SK-N-SH (cell line): Measurements from ENCODE around the gene UBLCP1. TPM values are rescaled to one million over a fixed set of nuclear protein-coding genes. Genes with fewer than 3 reads are reported as not detected.

Experiments
- CTCF ChIA-PET: fragments of 300-600, 350-600 bp; formaldehyde crosslinking; extraction: SDS; loops from one replicate; lab custom pipeline; 2021; lab: Yijun Ruan, JAX
- POLR2A ChIA-PET: fragments of 350-600 bp; sonication (Branson Sonifier 250); formaldehyde crosslinking; extraction: SDS; loops from one replicate; lab custom pipeline; 2020; ENCODE audit warnings: antibody characterized with exemption, inconsistent platforms; lab: Yijun Ruan, JAX
- DNase-seq: peaks from one replicate; pipeline ENCODE4 v3.0.0; 2012
- H2AFZ ChIP-seq: fragments of 200-600 bp; sonication (generic); 2 replicates; pipeline ENCODE4 v1.8.1; 2016; ENCODE audit warnings: antibody characterized with exemption, mild to moderate bottlenecking, low read depth
- H3F3A ChIP-seq: fragments of 200-600 bp; sonication (generic); replicated peaks from 2 replicates; pipeline ENCODE3; 2016; ENCODE audit warnings: antibody characterized with exemption, mild to moderate bottlenecking; ENCODE audit not compliant: insufficient read depth
- H3K27ac ChIP-seq, 2 experiments: fragments of 200-500 bp in 1 of 2; fragments of 200-600 bp in 1 of 2; sonication (Bioruptor generic) in 1 of 2; sonication (generic), shearing (Covaris generic) in 1 of 2; 2 replicates each; pipeline versions ENCODE4 v1.5.1 to v1.6.1; 2014 to 2016; ENCODE audit warnings: low read depth in 2 of 2, inconsistent platforms in 1 of 2, low read length in 1 of 2, mild to moderate bottlenecking in 1 of 2, mixed read lengths in 1 of 2
- H3K27me3 ChIP-seq: fragments of 200-600 bp; sonication (generic), shearing (Covaris generic); 2 replicates; pipeline ENCODE4 v1.6.1; 2016; ENCODE audit warnings: mixed run types; ENCODE audit not compliant: insufficient read depth
- H3K36me3 ChIP-seq, 2 experiments: fragments of 200-500 bp in 1 of 2; fragments of 200-600 bp in 1 of 2; sonication (Bioruptor generic) in 1 of 2; sonication (generic) in 1 of 2; replicated peaks in 1 of 2; 2 replicates each; pipeline versions ENCODE3 to v1.5.1; 2014 to 2016; ENCODE audit warnings: low read length in 1 of 2, mild to moderate bottlenecking in 1 of 2; ENCODE audit not compliant: insufficient read depth in 2 of 2, control insufficient read depth in 1 of 2
- H3K4me1 ChIP-seq, 2 experiments: fragments of 200-500 bp in 1 of 2; fragments of 200-600 bp in 1 of 2; sonication (Bioruptor generic) in 1 of 2; sonication (generic), shearing (Covaris generic) in 1 of 2; 2 replicates each; pipeline versions ENCODE4 v1.5.1 to v1.6.1; 2014 to 2016; ENCODE audit warnings: low read depth in 1 of 2, low read length in 1 of 2, mixed run types in 1 of 2; ENCODE audit not compliant: insufficient read depth in 2 of 2, control insufficient read depth in 1 of 2
- H3K4me2 ChIP-seq: fragments of 200-600 bp; sonication (generic), shearing (Covaris generic); 2 replicates; pipeline ENCODE4 v1.6.1; 2017; ENCODE audit warnings: mixed run types
- H3K4me3 ChIP-seq, 2 experiments: fragments of 200-500 bp in 1 of 2; fragments of 200-600 bp in 1 of 2; sonication (Bioruptor generic) in 1 of 2; sonication (generic), shearing (Covaris generic) in 1 of 2; 2 replicates each; pipeline versions ENCODE4 v1.5.1 to v1.8.1; 2014 to 2016; ENCODE audit warnings: low read depth in 2 of 2, inconsistent platforms in 1 of 2, low read length in 1 of 2, mild to moderate bottlenecking in 1 of 2, mixed read lengths in 1 of 2, moderate library complexity in 1 of 2
- H3K79me2 ChIP-seq: fragments of 200-600 bp; sonication (generic); 2 replicates; pipeline ENCODE4 v1.8.1; 2017; ENCODE audit warnings: mild to moderate bottlenecking; ENCODE audit not compliant: insufficient read depth
- H3K9ac ChIP-seq: fragments of 200-600 bp; sonication (generic); 2 replicates; pipeline ENCODE4 v1.6.1; 2017; ENCODE audit warnings: mixed run types
- H3K9me2 ChIP-seq: fragments of 200-600 bp; sonication (generic); 2 replicates; pipeline ENCODE4 v1.6.1; 2017; ENCODE audit warnings: mixed run types
- H3K9me3 ChIP-seq: fragments of 200-600 bp; sonication (generic); 2 replicates; pipeline ENCODE4 v1.6.1; 2017; ENCODE audit warnings: mixed run types, mild to moderate bottlenecking, moderate library complexity
- H4K20me1 ChIP-seq: fragments of 200-600 bp; sonication (generic); 2 replicates; pipeline ENCODE4 v1.6.1; 2017; ENCODE audit warnings: mild to moderate bottlenecking, mixed run types; ENCODE audit not compliant: insufficient read depth
- EP300 ChIP-seq, 2 experiments: IDR thresholded peaks; 2 replicates each; pipeline versions ENCODE4 v1.4.0 to v1.6.1; 2012; ENCODE audit warnings: borderline replicate concordance in 1 of 2, low read depth in 1 of 2, low read length in 1 of 2
- FOXJ3 ChIP-seq: sonication (generic); formaldehyde crosslinking; IDR thresholded peaks from 2 replicates; pipeline ENCODE4 v1.5.1; 2020; ENCODE audit warnings: mild to moderate bottlenecking, missing genetic modification reagents
- GATA2 ChIP-seq: sonication (generic); formaldehyde crosslinking; IDR thresholded peaks from 2 replicates; pipeline ENCODE4 v1.5.0; 2020; ENCODE audit warnings: mild to moderate bottlenecking, missing genetic modification reagents
- POLR2AphosphoS5 ChIP-seq: IDR thresholded peaks from 2 replicates; pipeline ENCODE4 v1.6.1; 2012; ENCODE audit warnings: low read depth, low read length
- RCOR1 ChIP-seq: fragments of 150-350 bp; IDR thresholded peaks from 2 replicates; pipeline ENCODE4 v1.6.1; 2017; ENCODE audit warnings: antibody characterized with exemption, low read length
- SIN3A ChIP-seq: IDR thresholded peaks from 2 replicates; pipeline ENCODE4 v1.6.1; 2012; ENCODE audit warnings: low read depth, mild to moderate bottlenecking, low read length, moderate library complexity, borderline replicate concordance
- TCF12 ChIP-seq: IDR thresholded peaks from 2 replicates; pipeline ENCODE4 v1.4.0; 2012
- WGBS: methylation state at CpG from one replicate; pipeline ENCODE4 v1.1.6; 2017; ENCODE audit warnings: low lambda C conversion rate; 5-methylcytosine and 5-hydroxymethylcytosine counted together
- polyA plus RNA-seq, 3 experiments: library from polyadenylated mRNA; depleted of rRNA; stranded (reverse); fragments of >200 nt; gene quantifications; 2 replicates each; pipeline ENCODE4 v1.2.3, GENCODE V29; 2012
- TF ChIP-seq, protein P1 (sequence below): fragments of 150-350 bp; IDR thresholded peaks from 2 replicates; pipeline ENCODE4 v1.6.1; 2017; ENCODE audit warnings: antibody characterized with exemption, low read length, low read depth, borderline replicate concordance
- TF ChIP-seq, protein P2 (sequence below): IDR thresholded peaks from 2 replicates; pipeline ENCODE4 v1.4.0; 2012; ENCODE audit warnings: low read depth, borderline replicate concordance
- TF ChIP-seq, protein P3 (sequence below): IDR thresholded peaks from 2 replicates; pipeline ENCODE4 v1.6.1; 2012; ENCODE audit warnings: mild to moderate bottlenecking, low read depth, low read length, moderate library complexity
- TF ChIP-seq, protein P4 (sequence below): IDR thresholded peaks from 2 replicates; pipeline ENCODE4 v1.4.0; 2012; ENCODE audit warnings: low read depth

Gene UBLCP1
- polyA plus RNA-seq, 1 of the 3 experiments (the other 2 are of a cell fraction), result 13.8 TPM

DNA sequence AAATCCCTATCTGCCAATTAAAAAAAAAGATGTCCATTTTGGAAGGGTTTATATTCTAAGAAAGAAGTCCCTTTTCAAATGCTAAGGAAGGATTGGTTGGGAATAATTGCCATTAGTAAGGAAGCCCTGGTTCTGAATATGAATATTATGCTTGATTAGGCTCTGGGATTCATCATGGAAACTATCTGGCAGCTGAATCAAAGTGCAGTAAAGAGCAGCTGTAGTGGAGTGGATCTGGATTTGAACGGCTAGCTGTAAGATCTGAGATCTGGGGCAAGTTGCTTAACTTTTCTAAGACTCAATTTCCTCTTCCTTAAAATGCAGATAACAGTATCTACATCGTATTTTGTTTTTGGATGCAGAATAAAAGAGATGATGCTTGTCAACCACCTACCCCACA is 56.7 kb downstream of the UBLCP1 start:
- Histone ChIP-seq H3K9ac (no peak overlapping the region), H3K4me3 (no peak overlapping the region), H3K27me3 (peaks cover 4% of the 10 kb centered on the region; the same call in 1 of the 2 replicates), H3K9me3 (no peaks in the 10 kb centered on the region), H3K27ac (peak overlapping the region in 1 of 2 experiments; percentile 28; a peak in 2 of 4 replicates), H2AFZ (no peak overlapping the region), H3K9me2 (no peaks in the 10 kb centered on the region), H3K79me2 (no peaks in the 10 kb centered on the region), H3K4me1 (peaks cover 0 to 15% of the 10 kb centered on the region in 2 experiments; a peak in 2 of 4 replicates), H3K4me2 (no peak overlapping the region), H3K36me3 (no peaks in the 10 kb centered on the region), H4K20me1 (no peaks in the 10 kb centered on the region), H3F3A (peaks cover 5% of the 10 kb centered on the region)
- ChIA-PET POLR2A (no interaction called here), CTCF (interaction anchor here (0.6 to 7.2 kb wide), 5 partner anchors 13 to 944 kb away, joined by 3 to 71 read pairs (median 3); partner anchors contain the start of gene IL12B)
- TF ChIP-seq FOXJ3 (no peak), RCOR1 (peak; percentile 33; the same call in 1 of the 2 replicates), GATA2 (CRISPR knock-in tag) (peak; percentile 84), POLR2AphosphoS5 (no peak), TCF12 (peak; percentile 29; the same call in 1 of the 2 replicates), SIN3A (no peak), EP300 (IDR thresholded peaks at IDR 0.05; ENCODE audit: borderline replicate concordance in 1 of 2, low read depth in 1 of 2, low read length in 1 of 2) (peak in 1 of 2 experiments; percentile 66; a peak in 1 of 4 replicates)
- TF ChIP-seq, protein P1, sequence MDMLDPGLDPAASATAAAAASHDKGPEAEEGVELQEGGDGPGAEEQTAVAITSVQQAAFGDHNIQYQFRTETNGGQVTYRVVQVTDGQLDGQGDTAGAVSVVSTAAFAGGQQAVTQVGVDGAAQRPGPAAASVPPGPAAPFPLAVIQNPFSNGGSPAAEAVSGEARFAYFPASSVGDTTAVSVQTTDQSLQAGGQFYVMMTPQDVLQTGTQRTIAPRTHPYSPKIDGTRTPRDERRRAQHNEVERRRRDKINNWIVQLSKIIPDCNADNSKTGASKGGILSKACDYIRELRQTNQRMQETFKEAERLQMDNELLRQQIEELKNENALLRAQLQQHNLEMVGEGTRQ, result no peak
- TF ChIP-seq, protein P2, sequence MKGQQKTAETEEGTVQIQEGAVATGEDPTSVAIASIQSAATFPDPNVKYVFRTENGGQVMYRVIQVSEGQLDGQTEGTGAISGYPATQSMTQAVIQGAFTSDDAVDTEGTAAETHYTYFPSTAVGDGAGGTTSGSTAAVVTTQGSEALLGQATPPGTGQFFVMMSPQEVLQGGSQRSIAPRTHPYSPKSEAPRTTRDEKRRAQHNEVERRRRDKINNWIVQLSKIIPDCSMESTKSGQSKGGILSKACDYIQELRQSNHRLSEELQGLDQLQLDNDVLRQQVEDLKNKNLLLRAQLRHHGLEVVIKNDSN, result no peak
- TF ChIP-seq, protein P3, sequence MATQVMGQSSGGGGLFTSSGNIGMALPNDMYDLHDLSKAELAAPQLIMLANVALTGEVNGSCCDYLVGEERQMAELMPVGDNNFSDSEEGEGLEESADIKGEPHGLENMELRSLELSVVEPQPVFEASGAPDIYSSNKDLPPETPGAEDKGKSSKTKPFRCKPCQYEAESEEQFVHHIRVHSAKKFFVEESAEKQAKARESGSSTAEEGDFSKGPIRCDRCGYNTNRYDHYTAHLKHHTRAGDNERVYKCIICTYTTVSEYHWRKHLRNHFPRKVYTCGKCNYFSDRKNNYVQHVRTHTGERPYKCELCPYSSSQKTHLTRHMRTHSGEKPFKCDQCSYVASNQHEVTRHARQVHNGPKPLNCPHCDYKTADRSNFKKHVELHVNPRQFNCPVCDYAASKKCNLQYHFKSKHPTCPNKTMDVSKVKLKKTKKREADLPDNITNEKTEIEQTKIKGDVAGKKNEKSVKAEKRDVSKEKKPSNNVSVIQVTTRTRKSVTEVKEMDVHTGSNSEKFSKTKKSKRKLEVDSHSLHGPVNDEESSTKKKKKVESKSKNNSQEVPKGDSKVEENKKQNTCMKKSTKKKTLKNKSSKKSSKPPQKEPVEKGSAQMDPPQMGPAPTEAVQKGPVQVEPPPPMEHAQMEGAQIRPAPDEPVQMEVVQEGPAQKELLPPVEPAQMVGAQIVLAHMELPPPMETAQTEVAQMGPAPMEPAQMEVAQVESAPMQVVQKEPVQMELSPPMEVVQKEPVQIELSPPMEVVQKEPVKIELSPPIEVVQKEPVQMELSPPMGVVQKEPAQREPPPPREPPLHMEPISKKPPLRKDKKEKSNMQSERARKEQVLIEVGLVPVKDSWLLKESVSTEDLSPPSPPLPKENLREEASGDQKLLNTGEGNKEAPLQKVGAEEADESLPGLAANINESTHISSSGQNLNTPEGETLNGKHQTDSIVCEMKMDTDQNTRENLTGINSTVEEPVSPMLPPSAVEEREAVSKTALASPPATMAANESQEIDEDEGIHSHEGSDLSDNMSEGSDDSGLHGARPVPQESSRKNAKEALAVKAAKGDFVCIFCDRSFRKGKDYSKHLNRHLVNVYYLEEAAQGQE, result no peak
- DNase-seq, result peak; percentile 50
- WGBS, result 23% methylated on average over 2 of the region's 2 CpGs

DNA sequence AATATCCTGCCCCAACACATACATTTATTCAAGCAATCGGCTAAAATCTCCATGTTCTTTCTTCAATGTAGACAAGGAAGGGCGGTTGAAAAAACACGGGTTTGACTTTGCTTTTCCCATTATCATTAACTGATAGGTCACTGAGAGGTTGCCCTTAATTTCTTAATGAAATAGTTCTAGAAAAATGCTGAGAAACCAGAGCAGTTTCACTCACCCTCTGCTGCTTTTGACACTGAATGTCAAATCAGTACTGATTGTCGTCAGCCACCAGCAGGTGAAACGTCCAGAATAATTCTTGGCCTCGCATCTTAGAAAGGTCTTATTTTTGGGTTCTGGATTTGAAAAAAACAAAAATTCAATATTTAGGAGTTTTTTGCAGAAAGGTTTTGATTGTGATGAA is 59.1 kb downstream of the UBLCP1 start:
- Histone ChIP-seq H3K27me3 (peaks cover 4% of the 10 kb centered on the region; the same call in 1 of the 2 replicates), H3F3A (peaks cover 5% of the 10 kb centered on the region), H3K27ac (no peak overlapping the region), H3K9me2 (no peaks in the 10 kb centered on the region), H3K4me2 (no peak overlapping the region), H3K36me3 (no peaks in the 10 kb centered on the region), H3K9me3 (no peaks in the 10 kb centered on the region), H3K4me1 (peaks cover 0 to 15% of the 10 kb centered on the region in 2 experiments; a peak in 2 of 4 replicates), H4K20me1 (no peaks in the 10 kb centered on the region), H2AFZ (no peak overlapping the region), H3K79me2 (no peaks in the 10 kb centered on the region), H3K4me3 (no peak overlapping the region), H3K9ac (no peak overlapping the region)
- ChIA-PET CTCF (interaction anchor here (1.1 to 7.2 kb wide), 3 partner anchors 7 to 165 kb away, joined by 3 to 71 read pairs (median 41); partner anchors contain the start of gene IL12B), POLR2A (no interaction called here)
- 88% methylated on average over 6 of the region's 6 CpGs for WGBS
- no peak for DNase-seq
- TF ChIP-seq, protein P4, sequence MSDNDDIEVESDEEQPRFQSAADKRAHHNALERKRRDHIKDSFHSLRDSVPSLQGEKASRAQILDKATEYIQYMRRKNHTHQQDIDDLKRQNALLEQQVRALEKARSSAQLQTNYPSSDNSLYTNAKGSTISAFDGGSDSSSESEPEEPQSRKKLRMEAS, result no peak
- no peak for TF ChIP-seq GATA2 (CRISPR knock-in tag)
